Measurements from ENCODE around the gene MED9. TPM values are rescaled to one million over a fixed set of nuclear protein-coding genes. Genes with fewer than 3 reads are reported as not detected.

The MED9 gene
- total and polyA plus RNA-seq, 12 donors: 8.2 to 41.2 (median 18.4) TPM

GRCh38 chr17:17507465-17508011, 30.7 kb downstream of the MED9 start:
- no peak for DNase-seq

GRCh38 chr17:17508019-17508535, 31.3 kb downstream of the MED9 start:
- intact Hi-C loops (cut with DNase I): loop anchor here (5.0 kb wide), 1 partner anchor 54 kb away; no protein-coding TSS in a partner anchor
- no peak for DNase-seq
- Histone ChIP-seq H3K4me3 (no peak overlapping the region), H3K9me3 (replicated peaks in 1 of 3) (no peaks in the 10 kb centered on the region), H3K36me3 (replicated peaks in 1 of 2) (no peaks in the 10 kb centered on the region), H3K27ac (no peak overlapping the region), H3K27me3 (no peaks in the 10 kb centered on the region), H3K4me1 (replicated peaks in 1 of 2) (no peaks in the 10 kb centered on the region)
- WGBS, 4 donors: 85 to 92% (median 91%) methylated on average over 9 to 11 of the region's 11 CpGs
- TF ChIP-seq POLR2A (IDR thresholded peaks at IDR 0.05) (no peak), CTCF (IDR thresholded peaks at IDR 0.05) (no peak)

More at GRCh38 chr17:17507465-17508011, 30.7 kb downstream of the MED9 start:
- intact Hi-C loops (cut with DNase I): loop anchor here (5.0 kb wide), 1 partner anchor 55 kb away; no protein-coding TSS in a partner anchor
- WGBS, 4 donors: 85 to 93% (median 87%) methylated on average over 3 to 16 of the region's 16 CpGs
- TF ChIP-seq POLR2A (IDR thresholded peaks at IDR 0.05): no peak
- TF ChIP-seq CTCF (IDR thresholded peaks at IDR 0.05): no peak
- no peak overlapping the region for H3K4me3 ChIP-seq
- no peaks in the 10 kb centered on the region for H3K27me3 ChIP-seq
- H3K9me3 ChIP-seq (replicated peaks in 1 of 3): no peaks in the 10 kb centered on the region
- H3K27ac ChIP-seq: no peak overlapping the region
- H3K4me1 ChIP-seq (replicated peaks in 1 of 2): no peaks in the 10 kb centered on the region
- H3K36me3 ChIP-seq (replicated peaks in 1 of 2): no peaks in the 10 kb centered on the region

GRCh38 chr17:17508646-17509591, 32.1 kb downstream of the MED9 start:
- no peak for TF ChIP-seq POLR2A (IDR thresholded peaks at IDR 0.05)
- no peak for TF ChIP-seq CTCF (IDR thresholded peaks at IDR 0.05)

More at GRCh38 chr17:17508646-17509591, 32.1 kb downstream of the MED9 start:
- no peak for DNase-seq
- intact Hi-C loops (cut with DNase I): loop anchor here (5.0 kb wide), 1 partner anchor 53 kb away; no protein-coding TSS in a partner anchor
- Histone ChIP-seq H3K9me3 (replicated peaks in 1 of 3) (no peaks in the 10 kb centered on the region), H3K4me1 (replicated peaks in 1 of 2) (no peaks in the 10 kb centered on the region), H3K4me3 (no peak overlapping the region), H3K27me3 (no peaks in the 10 kb centered on the region), H3K27ac (no peak overlapping the region), H3K36me3 (replicated peaks in 1 of 2) (no peaks in the 10 kb centered on the region)
- WGBS, 4 donors: 91 to 96% (median 94%) methylated on average over 19 to 33 of the region's 33 CpGs
